ENCODE results near the gene PIGS.
"Not testable (repeated sequence)": the region's sequence is repeated elsewhere in the genome, so short reads cannot be mapped to it uniquely, and the experiment has no call there.

The PIGS gene

DNA sequence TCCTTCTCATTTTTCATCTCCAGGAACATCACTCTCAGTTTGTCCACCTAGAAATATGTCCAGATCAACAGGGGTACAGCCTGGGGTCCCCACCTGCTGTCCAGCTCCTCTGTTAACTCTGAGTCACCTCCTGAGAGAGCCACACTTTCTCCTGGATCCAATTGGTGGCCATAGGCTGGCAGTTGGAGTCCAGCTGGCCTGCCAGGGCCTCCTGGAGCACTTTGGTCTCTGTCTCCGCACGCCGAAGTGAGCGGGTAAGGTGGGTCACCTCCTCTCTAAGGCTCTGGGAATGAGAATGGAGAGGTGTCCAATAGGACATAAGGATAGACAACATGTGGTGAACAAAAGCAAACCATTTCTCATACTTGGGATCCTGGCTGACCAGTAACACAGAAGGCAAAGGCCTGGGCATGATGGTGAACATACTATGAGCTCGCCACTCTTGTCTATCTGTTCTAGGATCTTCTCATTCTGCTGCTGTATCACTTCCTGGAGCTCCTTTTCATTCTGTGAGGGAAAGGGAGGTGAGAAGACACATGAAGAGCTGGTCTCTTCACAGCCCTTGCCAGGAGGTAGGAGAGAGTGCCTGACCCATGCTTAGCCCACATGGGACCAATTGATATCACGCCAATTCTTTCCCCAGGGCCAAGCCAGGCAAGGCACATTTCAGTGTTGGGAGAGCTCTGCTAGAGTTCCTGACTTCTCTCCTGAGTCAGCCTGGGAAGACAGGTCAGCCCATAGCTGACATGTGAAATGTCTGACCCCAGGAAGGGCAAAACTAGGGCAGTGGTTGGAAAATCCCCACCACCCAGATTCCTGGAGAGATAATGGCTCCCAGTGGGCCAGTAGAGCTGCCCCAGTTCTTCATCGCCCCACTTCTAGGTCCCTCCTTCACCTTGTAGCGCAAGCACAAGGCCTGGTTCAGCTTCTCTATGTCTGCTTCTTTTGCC lies 7.2 kb upstream of the PIGS start:
- no peak for FAIRE-seq

DNA sequence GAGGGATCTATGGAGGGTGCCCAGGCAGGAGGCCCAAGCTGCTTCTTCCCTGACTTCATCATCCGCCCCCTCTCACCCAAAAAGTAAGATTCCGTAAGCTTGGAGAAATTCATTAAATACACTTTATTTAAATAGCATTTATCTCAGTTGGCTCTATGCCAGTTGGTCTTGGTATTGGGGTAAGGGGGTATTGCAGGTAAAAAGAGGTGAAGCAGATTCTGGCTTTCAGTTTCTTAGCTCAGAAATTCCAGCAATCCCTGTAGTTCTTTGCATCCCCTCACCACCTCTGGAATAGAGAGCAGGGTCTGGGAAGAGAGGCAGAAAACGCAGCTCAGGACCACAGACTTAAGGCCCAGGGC lies 6.1 kb upstream of the PIGS start:
- no peak for FAIRE-seq

DNA sequence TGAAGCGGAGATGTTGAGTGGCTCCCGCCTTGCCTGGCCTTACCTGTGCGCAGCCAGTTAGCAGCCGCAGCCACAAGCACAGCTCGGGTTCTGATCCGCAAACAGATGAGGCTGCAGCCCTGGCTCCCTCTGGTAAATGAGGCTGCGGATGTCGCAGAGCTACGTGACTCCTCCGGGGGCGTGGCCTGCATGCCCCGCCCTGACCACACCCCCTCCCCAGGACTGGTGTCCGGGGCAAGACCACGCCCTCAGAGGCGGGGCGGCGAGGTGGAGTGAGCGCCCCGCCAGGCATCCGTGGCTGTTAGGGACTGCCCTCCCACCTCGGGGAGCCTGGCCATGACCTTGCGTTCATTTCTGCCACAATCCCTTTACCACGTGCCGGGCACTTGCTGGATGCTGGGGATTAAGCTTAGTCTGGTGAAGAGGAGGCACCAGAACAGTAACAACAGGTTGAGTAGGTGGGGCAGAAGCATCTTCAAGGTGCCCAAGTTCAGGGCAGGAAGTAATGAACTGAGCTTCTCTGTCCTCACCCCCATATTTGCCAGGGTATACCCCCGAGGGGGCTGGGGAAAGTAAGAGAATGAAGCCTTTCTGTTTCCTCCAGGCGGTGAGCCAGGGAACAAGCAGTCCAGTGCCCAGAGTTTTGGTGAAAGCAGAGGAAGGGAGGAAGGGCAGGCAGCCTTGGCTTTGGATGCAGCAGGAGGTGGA lies 5.6 kb upstream of the PIGS start, which contains the start of gene ALDOC:
Gene ALDOC (minus strand): TSS at position 138 of the 708 bp plus-strand sequence. CDS start 1,363 bp downstream, outside the sequence.
- FAIRE-seq: no peak

DNA sequence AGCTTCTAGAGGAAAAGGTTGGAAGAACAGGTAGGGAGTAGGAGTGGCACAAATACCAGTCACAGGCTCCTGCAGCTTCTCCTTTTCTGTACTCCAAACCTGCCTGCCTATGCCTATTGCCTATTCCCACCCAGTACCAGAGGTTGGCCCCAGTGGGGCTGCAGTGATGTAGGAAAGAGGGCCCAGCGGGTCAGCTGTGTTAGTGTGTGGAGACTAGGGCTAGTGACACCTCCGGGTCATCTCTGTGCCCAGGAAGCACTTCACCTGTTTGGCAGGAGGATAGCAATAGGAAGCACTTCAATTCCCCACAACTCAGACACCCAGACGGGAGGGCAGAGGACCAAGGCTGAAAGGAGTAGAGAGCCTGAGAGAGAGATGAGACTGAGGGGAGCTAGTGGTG lies 4.7 kb upstream of the PIGS start:
- FAIRE-seq: not testable (repeated sequence)

DNA sequence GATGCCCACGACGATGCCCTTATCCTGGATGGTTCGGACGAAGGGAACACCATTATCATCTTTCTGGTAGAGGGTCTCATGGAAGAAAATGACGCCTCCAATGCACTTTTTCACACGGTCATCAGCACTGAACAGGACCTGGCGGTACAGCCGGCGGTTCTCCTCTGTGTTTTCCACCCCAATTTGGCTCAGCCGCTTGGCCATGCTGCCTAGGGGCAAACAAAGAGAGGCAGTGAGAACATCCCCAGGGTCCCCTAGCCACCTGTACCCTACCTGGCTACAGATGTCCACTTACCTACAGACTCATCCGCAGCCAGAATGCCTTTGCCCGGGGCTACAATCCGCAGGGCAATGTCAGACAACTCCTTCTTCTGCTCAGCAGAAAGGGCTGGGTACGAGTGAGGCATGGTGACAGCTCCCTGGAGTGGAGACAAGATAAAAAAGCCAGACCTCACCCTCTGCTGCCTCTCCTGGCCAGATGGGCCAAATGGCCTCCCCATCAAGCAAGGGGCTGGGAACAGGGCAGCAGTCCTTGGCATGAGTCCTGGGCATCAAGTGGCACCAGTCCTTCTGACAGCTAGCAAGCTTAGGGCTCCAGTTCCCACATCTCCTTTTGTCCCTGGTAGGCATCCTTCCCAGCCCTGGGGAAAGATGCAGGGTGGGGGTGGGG lies 3.9 kb upstream of the PIGS start:
- FAIRE-seq: no peak

DNA sequence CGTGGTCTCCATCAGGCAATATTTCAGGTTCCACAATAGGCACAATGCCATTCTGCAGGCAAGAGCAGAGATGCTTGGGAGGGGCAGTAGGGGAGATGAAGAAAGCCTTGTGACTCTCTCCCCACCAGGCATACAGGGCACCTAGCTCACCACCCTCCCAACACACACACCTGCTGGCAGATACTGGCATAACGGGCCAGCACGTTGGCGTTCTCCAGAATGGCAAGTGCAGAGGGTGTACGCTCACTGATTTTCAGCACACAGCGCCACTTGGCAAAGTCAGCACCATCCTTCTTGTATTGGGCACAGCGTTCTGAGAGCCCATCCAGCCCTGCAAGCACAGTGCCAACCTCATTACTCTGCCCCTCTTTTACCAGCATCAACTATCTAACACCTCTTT lies 3.2 kb upstream of the PIGS start:
- FAIRE-seq: no peak

DNA sequence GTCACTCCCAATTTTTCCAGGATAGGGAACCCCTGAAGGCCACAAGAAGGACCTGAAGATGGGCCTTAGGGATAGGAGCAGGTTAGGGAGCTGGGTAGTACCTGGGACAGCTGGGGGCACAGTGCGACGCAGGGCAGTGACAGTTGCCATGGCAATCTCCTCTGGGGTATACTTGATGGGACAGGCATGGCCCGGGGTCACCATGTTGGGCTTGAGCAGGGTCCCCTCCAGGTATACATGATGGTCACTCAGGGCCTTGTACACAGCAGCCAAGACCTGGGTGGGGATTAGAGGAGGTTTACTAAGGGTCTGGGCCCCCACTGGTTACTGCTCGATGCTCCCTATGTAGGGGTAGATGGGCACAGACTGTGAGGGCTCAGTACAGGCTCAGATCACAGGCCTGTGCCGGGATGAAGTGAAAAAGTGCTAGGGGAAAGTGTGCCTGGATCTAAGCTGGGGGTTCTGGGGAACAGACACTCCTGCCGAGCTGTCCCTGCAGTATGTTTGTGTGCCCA lies 2.7 kb upstream of the PIGS start:
- FAIRE-seq: no peak

DNA sequence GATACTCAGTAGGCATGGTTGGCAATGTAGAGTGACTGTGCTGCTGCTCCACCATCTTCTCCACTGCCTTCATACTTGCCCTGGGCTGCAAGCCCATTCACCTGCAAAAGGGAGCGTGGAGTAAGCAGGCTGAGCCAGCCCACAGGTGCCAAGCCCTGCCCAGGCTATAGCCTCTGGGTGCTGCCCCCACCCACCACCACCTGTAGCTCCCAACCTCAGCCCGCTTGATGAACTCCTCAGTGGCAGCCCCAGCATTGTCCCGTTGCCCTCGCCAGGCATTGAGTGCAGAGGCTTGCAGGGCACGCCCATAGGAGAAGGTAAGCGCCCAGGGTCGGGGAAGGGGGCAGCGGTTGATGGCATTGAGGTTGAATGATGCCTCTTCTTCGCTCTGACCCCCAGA lies 2.2 kb upstream of the PIGS start:
- FAIRE-seq: no peak

DNA sequence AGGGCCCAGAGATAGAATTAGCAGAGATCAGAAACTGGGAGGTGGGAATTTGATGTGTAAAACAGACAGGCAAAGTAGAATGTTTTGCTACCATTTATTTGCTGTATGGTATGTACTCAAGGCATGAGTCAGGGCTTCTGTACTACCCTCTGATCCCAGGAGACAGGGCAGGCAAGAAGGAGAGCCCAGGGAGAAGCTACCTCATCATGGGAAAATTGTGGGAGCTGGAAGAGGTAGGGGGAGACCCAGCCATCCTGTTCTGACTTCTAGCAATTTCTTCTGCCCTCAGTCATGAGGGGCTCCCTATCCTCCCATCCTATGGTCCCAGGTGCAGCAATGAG lies 1.7 kb upstream of the PIGS start:
- no peak for FAIRE-seq

DNA sequence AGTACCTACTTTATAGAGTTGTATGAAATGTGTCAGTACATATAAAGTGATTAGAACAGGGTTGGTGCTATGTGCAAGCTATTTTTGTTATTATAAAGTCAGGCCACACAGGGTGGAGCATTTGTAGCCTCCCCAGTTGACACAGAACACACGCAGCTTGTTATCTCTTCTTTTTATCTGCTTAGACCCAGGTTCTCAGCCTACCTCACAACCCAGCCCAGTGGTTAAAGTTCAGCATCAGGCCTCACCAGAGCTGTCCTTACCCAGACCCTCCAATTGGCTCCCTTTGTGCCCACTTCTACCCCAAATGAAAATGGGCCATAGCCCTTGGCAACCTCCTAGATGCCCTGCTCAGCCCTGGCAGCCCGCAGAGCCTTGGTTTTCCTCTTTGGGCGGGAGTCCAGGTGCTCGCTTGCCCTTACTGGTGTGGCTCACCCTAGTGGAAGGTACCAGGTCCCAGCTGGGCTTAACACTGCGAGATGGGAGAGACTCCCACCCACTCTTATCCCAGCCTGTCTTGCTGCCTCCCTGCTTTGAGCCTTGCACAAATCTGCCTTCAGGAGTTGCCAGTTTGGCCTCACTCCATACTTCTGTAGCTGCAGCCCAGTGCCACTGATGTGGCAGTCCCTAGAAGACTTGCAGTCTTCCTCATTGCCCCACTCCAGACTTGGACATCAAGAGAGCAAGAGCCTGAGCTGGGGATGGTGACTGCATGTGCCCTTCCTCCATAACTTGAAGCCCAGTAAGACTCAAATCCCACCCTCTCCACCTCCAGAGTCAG lies 1.1 kb upstream of the PIGS start:
- no peak for FAIRE-seq

DNA sequence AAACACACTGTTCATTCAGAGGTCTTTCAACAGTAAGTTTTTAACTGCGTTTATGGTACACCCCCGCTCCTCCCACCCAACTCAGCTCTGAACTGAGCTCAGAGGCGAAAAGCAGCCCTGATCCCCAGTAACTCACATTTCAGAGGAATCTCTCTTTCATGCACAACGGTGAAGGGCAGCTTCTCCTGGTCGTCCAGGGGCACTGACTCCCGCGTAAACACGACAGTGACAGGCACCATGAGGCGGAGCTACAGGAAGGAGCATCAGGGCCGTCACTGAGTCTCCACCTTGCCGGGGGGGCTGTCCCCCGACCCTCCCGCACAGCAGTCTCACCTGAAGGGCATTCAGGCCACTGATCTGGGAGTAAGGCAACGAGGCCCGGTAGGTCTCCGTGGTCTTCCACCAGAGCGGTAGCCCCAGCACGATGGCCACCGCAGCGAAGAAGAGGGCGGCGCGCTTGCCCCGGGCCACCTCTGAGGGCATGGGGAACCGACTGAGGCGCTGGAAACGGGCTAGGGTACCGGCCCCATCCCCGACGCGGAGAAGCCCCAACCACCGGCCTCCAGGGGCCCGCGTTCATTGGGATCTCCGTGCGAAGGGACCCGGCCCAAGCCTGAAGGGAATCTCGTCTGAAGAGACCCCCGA lies 486 bp downstream of the PIGS start:
- no peak for FAIRE-seq

DNA sequence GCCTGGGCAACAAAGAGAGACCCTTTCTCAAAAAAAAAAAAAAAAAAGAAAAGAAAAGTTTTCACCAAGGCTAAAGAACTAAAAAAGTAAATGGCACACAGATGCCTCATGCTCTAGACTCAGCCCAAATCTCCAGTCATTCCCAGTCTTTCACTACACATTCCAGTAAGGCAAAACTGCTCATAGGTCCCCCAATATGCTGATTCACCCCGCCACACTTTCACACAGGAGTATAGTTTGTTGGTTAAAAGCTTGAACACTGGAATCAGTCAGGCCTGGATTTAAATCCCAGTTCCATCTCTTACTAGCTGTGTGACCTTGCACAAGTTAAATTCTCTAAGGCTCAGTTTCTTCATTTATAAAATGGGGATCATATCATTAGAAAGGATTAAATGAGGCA lies 1.9 kb downstream of the PIGS start:
- FAIRE-seq: no peak

DNA sequence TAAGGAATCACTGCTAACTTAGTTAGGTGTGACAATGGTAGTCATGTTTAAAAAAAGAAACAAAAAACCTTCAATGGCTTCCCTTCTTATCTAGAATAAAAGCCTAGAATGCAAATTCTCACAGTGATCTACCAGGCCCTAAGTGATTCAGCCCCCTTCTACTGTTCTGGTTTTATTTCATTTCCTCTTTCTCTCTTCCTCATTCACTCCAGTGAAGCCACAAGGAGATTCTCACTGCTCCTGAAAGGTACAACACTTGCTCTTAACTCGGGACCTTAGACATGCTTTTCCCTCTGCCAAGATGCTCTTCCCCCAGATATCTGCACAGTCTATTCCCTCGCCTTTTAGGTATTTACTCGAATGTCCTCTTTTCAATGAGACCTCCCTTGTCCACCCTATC lies 3.7 kb downstream of the PIGS start:
- FAIRE-seq: no peak

DNA sequence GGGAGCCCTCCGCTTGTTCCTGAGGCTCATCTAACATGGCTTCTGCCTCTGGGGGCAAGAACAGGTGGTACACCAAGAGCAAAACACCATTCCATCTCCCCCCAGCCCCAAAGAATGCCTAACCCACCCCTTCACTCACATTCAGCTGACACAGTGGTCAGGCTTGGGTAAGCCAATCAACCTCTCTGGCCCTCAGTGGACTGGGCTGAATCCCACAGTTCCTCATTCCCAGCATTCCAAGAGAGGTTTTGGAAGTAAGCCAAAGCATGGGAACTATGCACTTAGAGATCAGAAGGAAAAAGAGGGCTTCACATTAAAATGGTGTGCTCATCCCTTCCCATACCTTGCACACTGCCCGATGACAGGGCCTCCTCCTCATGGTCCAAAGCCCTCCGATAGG lies 7.8 kb downstream of the PIGS start:
- FAIRE-seq: no peak

DNA sequence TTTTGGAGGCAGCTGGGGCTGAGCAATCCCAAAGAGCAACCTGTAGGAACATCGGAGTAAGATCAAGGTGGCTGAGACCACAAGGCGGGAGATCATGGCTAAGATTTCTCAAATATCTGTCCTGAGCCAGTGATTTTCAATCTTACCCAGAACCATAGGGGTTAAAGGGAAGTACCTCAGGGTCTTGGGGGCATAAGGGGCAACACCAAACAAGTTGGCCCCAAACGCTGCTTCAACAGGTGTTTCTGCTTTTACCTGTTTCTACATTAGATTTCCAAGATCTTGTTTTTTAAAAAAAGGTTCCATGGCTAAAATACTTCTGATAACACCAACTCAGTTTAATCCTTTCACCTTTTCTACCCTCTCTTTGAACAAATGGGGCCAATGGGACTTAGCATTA lies 16.3 kb downstream of the PIGS start:
- no peak for FAIRE-seq

DNA sequence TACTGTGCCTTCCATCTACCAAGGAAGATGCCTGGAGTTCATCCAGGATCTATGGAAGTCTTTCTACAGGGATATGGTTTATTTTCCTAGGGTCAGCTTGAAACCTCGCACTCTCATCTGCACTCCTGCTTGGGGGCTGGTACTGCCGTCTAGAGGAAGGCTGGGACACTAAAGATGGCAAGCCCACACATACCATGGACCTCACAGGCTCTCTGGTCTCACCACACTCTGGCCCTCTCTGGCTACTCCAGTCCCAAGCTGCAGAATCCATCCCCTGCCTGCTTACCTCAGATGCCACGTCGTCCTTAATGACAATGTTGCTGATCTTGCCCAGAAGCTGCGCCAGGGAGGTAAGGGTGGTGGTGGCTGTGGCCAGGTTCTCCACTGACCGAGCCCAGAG lies 16.8 kb downstream of the PIGS start:
- no peak for FAIRE-seq

DNA sequence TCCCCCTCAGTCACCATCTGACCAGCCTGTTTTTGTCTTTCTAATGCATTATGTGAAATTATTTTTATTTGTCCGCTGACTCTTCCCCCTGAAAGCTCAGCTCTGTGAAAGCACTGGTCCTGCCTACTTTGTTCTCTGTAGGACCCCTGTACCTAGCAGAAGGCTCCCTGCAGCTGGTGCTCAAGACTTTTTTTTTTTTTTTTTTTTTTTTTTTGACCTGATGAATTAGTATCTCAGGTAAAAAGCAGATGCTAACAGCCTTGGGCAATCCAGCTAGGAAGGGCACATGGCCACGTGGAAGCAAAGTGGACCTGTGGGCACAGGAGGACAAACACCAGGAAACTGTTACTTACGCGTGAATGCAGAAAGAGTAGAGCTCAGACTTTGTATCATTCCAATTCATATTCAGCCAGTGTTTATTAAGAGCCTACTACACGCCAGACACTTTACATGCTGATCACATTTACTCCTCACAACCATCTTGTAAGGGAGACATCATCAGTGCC lies 18.3 kb downstream of the PIGS start:
- no peak for FAIRE-seq

DNA sequence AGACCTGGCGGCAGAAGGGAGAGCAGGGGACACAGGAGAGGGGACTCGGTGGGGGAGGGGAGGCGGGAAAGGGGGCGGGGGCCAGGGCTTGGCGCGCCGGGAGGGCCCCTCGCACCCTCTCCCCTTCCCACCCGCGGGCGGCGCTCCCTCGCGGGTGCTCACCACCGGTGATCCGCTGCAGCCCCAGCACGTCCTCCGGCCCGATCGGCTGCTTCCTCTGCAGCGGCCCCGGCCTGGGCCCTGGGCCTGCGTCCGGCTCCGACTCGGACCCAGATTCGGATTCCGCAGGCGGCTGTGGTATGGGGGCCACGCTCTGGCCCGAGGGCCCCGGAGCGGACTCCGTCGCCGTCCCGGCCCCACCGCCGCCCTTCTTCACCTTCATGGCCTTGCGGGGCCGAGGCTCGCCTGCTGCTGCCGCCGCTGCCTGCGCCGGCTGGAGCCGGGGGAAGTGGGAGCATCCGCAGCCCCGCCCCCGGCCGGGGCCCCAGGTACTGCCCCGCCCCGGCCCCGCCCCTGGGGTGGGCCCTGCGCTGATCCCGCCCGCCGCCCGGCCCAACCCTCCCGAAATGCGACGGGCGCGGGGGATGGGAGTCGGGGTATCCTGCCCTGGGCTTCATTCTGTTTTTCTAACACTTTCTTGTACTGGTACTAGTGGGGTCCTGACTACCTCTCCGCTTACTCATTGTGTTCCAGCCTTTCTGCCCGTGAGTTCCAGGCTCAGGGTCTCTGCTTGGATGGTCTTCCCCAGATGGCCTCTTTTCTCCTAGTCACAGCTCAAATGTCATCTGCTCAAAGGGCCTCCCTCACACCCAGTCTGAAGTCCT lies 18.9 kb downstream of the PIGS start, which contains the start of gene UNC119:
Gene UNC119 (minus strand): TSS at position 449 of the 824 bp plus-strand sequence. CDS start 67 bp downstream, at position 382.
- FAIRE-seq: no peak

DNA sequence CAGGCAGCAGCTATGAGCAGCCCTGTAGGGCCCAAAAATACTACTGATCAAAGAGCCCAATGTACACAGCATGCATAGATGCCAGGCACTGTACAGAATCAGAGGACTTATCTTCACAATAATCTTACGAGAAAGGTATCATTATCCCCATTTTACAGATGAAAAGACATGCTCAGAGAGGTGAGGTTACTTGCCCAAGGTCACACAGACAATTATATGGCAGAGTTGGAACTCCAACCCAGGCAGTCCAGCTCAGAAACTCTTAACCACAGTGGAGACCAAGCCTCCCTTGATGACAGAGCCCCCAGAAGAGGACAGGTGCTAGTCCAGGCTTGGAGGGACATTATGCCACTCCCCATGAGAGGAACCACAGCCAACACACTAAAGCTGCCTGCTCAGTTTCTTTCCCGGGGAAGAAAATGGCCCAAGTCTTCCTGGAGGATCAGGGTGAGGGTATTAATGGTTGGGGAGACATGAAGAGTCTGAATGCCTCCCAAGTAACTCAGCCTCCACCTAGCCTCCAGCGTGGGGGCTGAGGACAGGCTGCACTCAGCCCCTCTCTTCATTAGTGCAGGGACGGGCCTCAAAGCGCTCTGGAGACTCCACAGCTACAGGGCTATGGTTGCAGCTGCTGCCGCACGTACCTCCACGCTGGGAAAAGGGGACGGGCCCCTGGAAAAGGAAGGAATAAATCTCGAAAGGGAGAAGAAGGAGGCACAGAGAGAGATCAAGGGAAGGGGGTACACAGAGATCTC lies 19.7 kb downstream of the PIGS start:
- no peak for FAIRE-seq

DNA sequence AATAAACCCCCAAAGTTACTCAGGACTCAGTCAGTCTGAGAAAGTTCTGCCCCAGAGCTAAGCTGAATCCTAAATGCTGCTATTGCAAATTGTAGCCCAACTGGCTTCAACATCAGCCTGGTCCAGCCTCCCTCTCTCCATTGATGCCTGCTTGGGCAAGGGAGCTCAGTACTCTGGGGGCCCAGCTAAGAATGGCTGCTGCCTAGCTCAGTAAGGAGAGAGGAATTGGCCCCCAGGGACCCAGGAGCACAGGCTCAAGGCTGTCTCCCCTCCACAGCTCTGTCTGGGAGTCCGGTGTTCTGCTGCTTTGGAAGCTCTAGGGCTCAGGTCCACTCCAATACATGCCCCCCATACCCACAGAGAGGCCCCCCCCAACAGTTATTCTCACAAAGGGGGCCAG lies 20.5 kb downstream of the PIGS start:
- FAIRE-seq: no peak

All from A204.1 (cell line).